HG03196 (cell line): Measurements from ENCODE around the gene EDARADD.

Source experiments
- ATAC-seq: cut with Tn5 transposase; IDR thresholded peaks from one replicate; pipeline ENCODE4 v1.9.1; 2021; ENCODE audit not compliant: unreplicated experiment

The EDARADD gene

GRCh38 chr1:236509647-236510401 lies 115.7 kb downstream of the EDARADD start:
- ATAC-seq = no peak

GRCh38 chr1:236511735-236512418 lies 117.8 kb downstream of the EDARADD start:
- no peak for ATAC-seq

GRCh38 chr1:236514703-236515442 lies 120.8 kb downstream of the EDARADD start:
- no peak for ATAC-seq

GRCh38 chr1:236515443-236515958 lies 121.4 kb downstream of the EDARADD start:
- ATAC-seq = no peak

GRCh38 chr1:236516929-236517704 lies 123.0 kb downstream of the EDARADD start:
- no peak for ATAC-seq

- no peak for ATAC-seq
These were observed 124.2 kb downstream of the EDARADD start for GRCh38 chr1:236518322-236518721.

GRCh38 chr1:236520445-236521005 lies 126.4 kb downstream of the EDARADD start:
- no peak for ATAC-seq

- no peak for ATAC-seq
These were observed 129.0 kb downstream of the EDARADD start for GRCh38 chr1:236522937-236523703.

GRCh38 chr1:236523704-236524141 lies 129.6 kb downstream of the EDARADD start, which contains the start of gene LGALS8:
LGALS8 (plus strand) TSS chr1:236523982; CDS start chr1:236526071, 2,089 bp downstream.
- ATAC-seq = peak; percentile 52

- peak; percentile 96 for ATAC-seq
These were observed 130.2 kb downstream of the EDARADD start for GRCh38 chr1:236524142-236524894.

- ATAC-seq = peak; percentile 14
These were observed 130.8 kb downstream of the EDARADD start for GRCh38 chr1:236524895-236525184.

- ATAC-seq = no peak
These were observed 132.0 kb downstream of the EDARADD start for GRCh38 chr1:236526079-236526478.

GRCh38 chr1:236530286-236530685 lies 136.2 kb downstream of the EDARADD start:
- ATAC-seq = no peak

GRCh38 chr1:236530959-236531358 lies 136.9 kb downstream of the EDARADD start:
- ATAC-seq = no peak

- no peak for ATAC-seq
These were observed 138.8 kb downstream of the EDARADD start for GRCh38 chr1:236532850-236533249.

- ATAC-seq = no peak
These were observed 140.1 kb downstream of the EDARADD start for GRCh38 chr1:236534151-236534651.
